ENCODE results near the gene SLC38A10.

DNA sequence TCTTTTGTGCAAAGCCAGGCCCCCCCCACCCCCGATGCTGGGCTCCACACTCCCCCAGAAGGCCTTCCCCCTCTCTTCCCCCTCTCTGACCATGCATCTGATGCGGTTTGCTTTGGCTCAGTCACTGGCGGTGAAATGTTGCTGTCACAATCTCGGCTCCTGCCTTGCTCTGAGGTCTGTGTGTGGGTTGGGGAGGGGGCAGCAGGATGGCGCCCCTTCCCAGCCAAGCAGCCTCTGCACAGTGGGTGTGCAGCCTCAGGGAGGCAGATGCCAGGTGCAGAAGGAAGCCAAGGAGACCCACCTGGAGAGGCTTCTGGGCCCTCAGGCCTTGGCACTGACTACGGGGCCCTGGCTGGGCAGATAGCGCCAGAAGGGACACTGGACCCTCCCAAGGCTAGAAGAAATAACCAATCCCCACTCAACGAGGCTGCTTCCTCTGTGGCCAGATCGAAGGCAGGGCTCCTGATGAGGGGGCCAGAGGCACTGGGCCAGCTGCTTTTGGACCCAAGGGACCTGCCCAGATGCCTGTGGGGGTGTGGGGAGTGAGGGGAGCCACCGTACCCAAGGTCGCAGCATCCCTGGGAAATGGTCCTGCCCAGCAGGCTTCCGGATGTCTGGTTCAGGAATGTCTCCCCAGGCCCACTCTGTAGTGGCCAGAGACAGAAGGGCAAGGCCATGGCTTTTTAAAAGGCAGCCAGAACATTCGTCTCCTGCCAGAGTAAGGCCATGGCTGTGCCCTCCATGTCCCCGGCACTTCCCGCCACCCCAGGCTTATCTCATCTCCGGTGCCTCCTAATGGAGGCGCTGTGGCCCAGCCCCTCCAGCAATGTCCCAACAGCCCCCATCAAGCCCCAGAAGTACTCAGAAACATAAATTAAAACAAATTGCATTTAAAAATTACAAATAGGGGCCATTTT, 43.4 kb upstream of the SLC38A10 start:
- TF ChIP-seq, protein P1, sequence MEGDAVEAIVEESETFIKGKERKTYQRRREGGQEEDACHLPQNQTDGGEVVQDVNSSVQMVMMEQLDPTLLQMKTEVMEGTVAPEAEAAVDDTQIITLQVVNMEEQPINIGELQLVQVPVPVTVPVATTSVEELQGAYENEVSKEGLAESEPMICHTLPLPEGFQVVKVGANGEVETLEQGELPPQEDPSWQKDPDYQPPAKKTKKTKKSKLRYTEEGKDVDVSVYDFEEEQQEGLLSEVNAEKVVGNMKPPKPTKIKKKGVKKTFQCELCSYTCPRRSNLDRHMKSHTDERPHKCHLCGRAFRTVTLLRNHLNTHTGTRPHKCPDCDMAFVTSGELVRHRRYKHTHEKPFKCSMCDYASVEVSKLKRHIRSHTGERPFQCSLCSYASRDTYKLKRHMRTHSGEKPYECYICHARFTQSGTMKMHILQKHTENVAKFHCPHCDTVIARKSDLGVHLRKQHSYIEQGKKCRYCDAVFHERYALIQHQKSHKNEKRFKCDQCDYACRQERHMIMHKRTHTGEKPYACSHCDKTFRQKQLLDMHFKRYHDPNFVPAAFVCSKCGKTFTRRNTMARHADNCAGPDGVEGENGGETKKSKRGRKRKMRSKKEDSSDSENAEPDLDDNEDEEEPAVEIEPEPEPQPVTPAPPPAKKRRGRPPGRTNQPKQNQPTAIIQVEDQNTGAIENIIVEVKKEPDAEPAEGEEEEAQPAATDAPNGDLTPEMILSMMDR (conservative IDR thresholded peaks at IDR 0.05; ENCODE audit: low read length): peak; percentile 29; the same call in 1 of the 2 replicates
- no peak for TF ChIP-seq EZH2phosphoT487 (IDR thresholded peaks at IDR 0.05; ENCODE audit: borderline replicate concordance, low read depth, low read length)

Data from OCI-LY7 (cell line).